GM19025 (cell line): ENCODE data around the gene TRIM14.
A peak's percentile ranks its signal among the peaks of the same experiment; 100 is the strongest.

Experiments used
- ATAC-seq: cut with Tn5 transposase; IDR thresholded peaks from one replicate; pipeline ENCODE4 v1.9.1; 2021; ENCODE audit warnings: mild to moderate bottlenecking, low read depth, moderate library complexity; ENCODE audit not compliant: unreplicated experiment

TRIM14 gene

DNA sequence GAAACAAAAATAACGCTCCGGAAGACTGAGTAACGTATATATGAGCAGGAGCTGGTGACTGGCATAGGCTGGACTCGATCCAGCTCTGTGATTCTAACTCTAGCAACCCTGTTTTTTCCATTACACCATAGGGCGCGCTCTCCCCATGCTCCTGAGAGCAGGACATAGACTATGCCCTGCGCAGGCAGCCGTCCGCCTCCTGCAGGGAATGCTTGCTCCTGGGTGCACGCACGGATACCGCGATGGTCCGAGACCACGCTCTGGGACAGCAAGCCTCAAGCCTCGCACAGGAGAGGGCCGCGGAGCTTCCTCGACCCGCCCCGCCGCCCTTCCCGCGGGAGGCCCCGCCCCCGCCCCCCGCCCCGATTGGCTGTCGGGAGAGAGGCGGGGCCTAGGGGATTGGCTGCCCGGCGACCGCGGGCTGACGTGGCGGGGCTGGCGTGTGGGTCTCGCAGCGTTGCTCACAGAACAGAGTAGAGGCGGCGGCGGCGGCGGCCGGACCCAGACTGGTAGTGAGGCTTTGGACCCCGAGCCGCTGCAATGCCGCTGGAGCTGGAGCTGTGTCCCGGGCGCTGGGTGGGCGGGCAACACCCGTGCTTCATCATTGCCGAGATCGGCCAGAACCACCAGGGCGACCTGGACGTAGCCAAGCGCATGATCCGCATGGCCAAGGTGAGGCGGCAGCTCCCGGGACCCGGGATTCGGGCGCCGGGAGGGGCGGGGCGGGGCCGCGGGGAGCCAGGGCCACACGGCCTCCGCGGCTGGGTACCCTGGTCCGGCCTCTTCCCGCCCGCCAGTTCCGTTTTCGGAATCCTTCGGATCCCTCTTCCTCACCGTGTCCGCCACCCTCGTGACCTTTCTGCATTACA is 62.5 kb downstream of the TRIM14 start, which contains the start of gene NANS:
Gene NANS, plus strand, starts transcription at position 464 of the 869 bp plus-strand sequence. Its CDS starts 77 bp downstream, at position 541.
- ATAC-seq, result peak; percentile 97

DNA sequence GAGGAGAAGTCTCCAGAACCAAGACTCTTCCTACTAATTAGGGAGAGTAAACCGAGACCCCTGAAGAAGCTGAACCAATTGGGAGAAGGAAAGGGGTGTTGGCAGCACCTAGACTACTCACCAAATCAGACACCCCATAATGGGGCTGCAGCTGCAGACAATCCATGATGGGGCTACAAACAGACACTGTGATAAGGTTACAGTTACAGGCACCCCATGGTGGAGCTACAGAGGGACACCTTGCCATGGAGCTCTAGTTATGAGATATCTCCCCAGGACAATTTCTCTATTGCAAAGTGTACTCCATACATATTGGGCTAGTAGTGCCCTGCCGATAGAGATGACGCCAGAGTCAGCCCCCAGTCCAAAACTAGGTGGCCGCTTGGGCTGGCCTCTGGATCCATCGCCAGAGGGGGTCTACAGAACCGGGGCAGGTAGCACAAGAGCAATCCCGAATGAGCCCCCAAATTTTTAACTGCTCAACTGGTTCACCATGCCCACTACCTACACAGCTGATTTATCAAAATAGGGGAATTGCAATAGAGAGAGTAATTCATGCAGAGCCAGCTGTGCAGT is 64.6 kb downstream of the TRIM14 start:
- ATAC-seq, result no peak

DNA sequence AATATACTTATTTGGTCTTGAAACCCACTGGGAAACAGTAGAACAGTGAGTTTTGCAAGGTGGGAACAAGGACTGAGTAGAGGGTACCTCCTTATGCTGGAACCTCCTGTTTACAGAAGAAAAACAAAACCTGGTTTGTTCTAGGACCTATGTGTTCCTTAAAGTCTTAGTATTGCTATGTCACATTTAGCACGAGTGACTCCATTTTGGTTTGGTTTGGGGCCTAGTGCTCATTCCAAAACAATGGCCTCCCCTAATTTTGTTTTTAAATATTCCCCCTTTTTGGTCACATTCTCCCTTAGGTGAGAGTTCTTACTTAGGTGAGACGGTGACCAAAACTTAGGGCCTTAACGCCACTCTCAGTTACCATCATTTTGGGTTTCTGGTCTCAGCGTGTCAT is 68.7 kb downstream of the TRIM14 start:
- ATAC-seq, result no peak

DNA sequence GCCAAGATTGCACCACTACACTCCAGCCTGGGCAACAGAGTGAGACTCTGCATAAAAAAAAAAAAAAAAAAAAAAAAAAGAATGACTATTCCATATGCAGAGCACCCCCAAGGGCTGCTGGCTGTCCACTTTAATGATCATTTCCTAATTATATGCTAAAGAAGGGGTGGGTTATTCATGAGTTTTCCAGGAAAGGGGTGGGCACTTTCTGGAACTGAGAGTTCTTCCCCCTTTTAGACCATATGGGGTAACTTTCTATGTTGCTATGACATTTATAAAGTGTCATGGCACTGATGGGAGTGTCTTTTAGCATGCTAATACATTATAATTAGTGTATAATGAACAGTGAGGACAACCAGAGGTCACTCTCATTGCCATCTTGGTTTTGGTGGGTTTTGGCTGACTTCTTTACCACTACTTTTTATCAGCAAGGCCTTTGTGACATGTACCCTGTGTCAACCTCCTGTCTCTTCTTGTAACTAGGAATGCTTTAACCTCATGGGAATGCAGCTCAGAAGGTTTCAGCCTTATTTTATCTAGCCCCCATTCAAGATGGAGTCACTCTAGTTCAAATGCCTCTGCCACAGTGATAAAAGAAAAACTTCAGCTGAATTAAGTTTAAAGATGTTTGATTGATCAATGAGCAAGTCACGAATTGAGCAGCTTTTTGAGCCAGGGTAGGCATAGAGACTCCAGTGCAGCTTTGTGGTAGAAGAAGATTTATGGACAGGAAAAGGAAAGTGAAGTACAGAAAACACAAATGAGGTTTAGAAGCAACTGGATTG is 69.5 kb downstream of the TRIM14 start:
- no peak for ATAC-seq

DNA sequence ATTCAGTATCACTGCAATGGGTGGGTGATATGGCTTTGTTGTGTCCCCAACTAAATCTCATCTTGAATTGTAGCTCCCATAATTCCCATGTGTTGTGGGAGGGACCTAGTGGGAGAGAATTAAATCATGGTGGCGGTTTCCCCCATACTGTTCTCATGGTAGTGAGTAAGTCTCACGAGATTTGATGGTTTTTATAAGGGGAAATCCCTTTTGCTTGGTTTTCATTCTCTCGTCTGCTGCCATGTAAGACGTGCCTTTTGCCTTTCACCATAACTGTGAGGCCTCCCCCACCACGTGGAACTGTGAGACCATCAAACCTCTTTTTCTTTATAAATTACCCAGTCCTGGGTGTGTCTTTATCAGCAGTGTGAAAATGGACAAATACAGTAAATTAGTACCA is 72.0 kb downstream of the TRIM14 start:
- no peak for ATAC-seq

DNA sequence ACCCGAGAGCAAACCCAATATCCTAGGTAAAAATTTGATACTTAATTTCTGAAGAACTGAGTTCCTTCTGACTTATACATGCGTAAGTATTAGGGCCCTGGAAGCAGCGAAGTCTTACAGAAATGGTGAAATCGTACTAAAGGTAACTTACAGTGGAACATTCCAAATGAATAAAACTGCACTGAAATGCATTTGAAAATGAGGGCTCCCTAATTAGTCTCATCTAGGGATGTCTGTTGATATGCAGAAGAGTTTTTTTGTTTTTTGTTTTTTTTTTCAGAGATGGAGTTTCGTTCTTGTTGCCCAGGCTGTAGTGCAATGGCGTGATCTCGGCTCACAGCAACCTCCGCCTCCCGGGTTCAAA is 72.9 kb downstream of the TRIM14 start:
- no peak for ATAC-seq

DNA sequence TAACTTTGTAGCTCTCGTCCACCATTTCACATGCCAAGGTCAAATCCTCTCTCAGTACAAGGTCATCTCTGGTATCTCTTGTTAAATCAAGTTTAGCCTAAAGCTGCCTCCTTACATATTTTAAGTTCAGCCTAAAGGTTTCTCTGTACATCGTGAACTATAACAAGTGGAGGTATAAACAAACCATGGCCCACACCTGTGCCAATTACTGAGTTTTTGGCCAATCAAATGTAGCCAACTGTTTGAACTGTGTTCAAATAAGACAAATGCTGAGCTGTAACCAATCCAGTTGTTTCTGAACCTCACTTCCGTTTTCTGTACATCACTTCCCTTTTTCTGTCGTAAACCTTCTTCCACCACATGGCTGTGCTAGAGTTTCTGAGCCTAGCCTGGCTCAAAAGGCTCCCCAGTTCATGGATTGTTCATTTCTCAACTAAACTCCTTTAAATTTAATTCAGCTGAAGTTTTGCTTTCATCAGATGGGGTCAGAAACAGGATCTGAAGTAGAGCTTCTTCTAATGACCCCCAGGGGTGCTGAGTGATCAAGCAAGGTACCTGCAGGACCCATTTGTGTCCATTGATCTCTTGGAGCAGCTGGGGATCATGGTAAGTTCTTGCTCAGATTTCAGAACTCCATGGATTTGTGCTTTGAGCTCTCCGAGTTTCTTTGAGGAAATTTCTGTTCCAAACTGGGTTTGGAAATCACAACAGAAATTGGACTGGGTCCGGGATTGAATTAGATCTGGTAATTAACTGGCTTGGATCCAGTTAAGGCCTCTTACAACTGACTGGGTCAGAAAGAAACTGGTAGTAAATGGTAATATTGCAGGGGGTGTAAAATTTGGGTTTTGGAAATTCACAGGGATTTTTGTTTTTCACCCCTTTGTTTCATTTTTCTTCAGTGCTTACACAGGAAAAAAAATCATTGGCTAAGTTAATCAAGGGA is 73.5 kb downstream of the TRIM14 start:
- ATAC-seq, result no peak

DNA sequence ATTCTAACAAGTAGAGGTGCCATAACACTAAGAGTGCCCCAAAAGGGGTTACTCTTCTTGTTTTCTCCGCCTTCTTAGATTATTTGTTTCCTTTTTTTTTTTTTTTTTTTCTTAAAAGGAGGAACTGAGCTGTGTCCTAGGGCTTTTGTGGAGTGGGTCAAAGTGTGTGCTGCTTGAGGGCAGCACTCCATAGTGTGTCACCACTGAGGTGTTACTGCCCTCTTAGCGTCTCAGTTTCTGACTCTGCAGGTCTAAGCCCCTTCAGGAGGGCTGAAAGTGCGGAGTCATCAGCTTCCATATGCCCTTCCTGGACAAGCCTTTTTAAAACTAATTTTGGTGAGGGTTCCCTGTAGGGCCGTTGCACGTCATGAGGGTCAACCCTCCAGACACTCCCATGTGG is 75.1 kb downstream of the TRIM14 start:
- ATAC-seq, result no peak

DNA sequence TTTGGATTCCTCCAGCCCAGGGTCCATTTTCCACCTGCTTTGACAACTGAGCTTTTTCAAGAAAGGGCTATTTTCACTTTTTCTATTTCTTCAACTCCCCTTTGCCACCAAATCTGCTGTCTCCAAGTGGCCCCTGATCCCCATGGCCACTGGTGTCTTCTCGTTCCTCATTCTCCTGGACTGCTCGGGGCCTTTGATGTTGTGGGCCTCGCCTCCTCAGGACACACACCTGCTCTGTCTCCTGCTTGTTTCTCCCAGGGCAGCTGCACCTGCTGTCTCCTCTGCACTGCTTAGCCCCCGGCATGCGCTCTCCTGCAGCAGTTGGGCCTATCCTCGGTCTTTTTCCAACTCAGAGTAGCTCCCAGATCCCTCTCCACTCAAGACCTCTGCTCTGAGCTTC is 78.8 kb downstream of the TRIM14 start:
- no peak for ATAC-seq

DNA sequence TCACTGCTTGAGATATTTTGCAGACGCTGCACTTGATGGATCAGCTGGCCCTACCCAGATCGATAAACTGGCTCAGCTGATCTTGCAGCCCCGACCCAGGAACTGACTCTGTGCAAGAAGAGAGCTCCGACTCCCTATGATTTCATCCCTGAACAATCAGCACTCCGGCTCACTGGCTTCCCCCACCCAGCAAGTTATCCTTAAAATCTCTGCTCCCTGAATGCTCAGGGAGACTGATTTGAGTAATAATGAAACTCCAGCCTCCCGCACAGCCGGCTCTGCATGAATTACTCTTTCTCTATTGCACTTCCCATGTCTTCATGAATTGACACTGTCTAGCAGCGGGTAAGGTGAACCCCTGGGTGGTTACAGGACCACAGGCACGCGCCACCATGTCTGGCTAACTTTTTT is 79.4 kb downstream of the TRIM14 start:
- no peak for ATAC-seq

DNA sequence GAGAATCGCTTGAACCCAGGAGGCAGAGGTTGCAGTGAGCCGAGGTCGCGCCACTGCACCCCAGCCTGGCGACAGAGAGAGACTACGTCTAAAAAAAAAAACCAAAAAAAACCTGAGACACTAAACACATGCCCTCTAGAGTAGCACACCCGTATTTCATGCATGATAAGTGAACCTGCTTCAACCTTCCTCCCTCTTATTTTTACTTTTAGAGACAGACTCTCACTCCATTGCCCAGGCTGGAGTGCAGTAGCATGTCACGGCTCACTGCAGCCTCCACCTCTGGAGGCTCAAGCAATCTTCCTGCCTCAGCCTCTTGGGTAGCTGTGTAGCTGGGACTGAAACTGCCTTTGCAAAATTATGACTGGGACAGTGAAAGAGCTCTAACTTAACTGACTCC is 80.1 kb downstream of the TRIM14 start:
- no peak for ATAC-seq

DNA sequence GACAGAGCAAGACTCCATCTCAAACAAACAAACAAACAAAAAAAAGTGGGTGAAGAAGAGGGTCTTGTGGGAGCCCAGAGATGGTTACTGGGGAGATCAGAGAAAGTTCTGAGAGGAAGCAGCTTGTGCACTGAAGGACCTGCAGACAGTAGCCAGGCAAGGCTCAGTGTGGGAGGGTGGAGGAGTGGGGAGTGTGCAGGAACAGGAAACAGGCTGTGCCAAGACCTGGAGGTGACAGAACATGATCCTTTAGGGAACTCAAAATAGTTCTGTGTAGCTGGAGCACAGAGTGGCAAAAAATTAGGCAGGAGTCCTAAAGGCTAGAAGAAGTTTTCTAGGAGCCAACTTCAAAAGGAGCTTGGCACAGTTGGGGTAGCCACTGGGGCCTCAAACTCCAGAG is 81.7 kb downstream of the TRIM14 start:
- ATAC-seq, result no peak

DNA sequence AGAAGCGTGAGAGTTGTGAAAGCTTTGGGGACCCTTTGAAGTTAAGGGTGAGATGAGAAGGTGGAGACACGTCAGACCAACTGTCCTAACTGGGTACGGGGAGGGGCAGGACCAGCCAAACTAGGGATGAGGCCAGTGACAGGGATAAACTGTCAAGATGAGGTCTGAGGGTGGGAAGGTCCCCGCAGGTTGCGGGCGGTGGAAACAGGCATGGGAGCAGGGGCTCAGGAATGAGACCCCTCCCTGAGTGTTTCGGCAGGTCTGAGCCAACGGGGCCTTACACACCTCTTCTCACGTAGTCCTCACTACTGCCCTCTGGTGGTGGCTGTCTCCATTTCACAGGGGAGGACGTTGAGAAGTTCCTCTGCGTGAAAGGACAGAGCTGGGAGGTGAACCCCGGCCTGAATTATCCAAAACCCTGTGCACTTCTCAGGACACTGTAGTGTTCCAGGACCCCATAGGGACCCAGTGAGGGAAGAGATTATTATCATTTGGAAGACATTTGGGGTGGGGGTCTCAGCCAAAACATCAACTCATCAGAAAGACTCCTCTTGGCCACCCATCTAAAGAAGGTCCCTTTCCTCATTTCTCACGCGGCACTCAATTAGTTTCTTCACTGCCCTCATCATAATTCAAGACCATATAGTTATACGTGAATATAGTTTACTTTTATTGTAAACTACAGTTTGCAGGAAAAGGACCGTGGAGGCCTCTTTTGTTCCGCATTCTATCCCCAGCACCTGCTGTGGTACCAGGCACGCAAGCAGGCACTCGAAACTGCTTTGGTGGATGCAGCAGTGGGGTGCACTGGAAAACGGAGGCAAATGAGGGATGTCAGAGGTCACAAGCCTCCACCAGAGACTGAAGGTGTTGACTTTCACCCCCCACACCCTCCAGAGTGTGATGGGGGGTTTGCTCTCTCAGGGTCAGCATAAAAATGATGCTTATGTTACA is 84.2 kb downstream of the TRIM14 start:
- ATAC-seq, result peak; percentile 63

DNA sequence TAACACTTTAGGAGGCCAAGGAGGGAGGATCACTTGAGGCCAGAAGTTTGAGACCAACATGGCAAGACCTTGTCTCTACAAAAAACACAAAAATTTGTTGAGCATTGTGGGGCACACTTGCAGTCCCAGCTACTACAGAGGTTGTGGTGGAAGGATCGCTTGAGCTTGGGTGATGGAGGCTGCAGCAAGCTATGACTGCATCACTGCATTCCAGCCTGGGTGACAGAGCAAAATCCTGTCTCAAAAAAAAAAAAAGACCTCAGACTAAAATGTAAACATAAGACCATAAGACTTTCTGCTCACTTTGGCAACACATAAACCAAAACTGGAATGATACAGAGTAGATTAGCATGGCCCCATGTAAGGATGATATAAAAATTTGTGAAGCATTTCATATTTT is 87.1 kb downstream of the TRIM14 start:
- ATAC-seq, result no peak

DNA sequence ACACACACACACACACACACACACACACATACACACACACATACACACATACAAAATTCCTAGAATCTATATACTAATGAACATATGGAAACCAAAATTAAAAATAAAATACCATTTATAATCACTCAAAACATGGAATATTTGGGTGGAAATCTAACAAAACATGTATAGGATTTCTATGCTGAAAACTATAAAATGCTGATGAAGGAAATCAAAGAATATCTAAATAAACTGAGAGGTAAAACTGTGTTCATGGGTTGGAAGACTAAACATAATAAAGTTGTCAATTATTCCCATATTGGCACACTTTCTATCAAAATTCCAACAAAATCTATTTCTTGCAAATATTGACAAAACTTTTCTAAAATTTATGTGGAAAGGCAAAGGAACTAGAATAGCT is 87.9 kb downstream of the TRIM14 start:
- no peak for ATAC-seq

DNA sequence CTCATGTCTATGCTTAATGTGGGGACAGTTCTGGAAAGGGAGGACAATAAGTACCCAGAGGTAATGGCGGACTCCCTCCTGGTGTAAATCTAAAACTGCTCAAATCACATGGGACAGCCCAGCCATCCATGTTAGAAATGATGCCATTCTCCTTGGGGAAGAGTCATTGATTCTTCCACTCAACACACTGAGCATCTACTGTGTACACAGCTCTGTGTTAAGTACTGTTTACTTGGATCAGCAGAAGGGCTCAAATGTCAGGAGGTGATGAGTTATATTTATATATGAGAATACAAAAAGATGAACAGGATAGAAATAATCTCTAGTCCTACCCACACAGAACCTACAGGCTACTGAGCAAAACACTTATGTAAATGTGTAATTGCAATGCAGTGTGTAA is 94.3 kb downstream of the TRIM14 start:
- no peak for ATAC-seq

DNA sequence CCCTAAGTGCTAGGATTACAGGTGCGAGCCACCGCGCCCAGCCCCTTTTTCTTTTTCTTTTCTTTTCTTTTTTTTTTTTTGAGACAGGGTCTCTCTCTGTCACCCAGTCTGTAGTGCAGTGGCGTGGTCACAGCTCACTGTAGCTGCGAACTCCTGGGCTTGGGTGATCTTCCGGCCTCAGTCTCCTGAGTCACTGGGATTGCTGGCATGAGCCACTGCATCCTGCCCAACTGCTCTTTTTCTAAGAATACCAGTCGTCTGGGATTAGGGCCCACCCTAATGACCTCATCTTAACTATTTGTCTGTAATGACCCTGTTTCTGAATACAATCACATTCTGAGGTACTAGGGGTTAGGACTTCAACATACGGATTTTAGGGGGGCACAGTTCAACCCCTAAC is 96.6 kb downstream of the TRIM14 start:
- no peak for ATAC-seq

DNA sequence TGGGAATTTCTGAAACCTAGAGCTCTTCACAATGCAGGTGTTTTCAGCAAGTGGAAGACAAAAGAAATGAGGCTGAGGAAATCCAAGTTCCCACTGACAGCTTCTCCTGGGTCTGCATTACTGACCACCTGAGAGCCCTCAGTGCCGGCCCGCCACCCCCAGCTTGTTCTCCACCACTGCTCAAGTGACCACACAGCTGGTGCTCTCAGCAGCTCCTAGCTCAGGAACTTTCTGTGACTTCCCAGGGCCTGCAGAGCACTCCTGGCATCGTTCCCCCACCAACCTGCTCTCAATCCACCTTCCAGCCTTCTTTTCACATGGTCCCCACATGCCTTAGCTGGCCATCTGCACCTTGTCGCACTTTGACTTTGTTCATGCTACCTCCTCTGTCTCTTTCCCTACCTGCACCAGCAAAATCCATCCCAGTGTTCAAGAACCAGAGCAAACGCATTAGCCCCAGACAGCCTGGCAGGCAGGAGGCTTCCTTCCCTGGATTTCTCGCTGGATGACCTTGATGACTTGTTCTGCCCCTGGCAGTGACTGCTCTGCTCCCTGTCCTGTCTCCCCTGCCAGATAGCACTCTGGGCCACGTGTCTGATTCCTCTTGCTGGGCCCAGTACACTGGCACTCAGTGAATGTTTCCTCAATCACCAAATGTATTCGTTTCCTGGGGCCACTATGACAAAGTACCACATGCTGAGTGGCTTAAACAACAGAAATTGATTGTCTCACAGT is 97.5 kb downstream of the TRIM14 start:
- ATAC-seq, result no peak
